ENCODE data around the gene MOSMO. TPM values are rescaled to one million over a fixed set of nuclear protein-coding genes. Genes with fewer than 3 reads are reported as not detected.
"Not testable (repeated sequence)": the region's sequence is repeated elsewhere in the genome, so short reads cannot be mapped to it uniquely, and the experiment has no call there.

Gene MOSMO
- total RNA-seq, 1 donor: 26.5 TPM

- no peak overlapping the region for H3K4me3 ChIP-seq (ENCODE audit: low read depth, low read length)
- no peak for TF ChIP-seq CTCF (IDR thresholded peaks at IDR 0.05; ENCODE audit: insufficient read depth, low read length)
- no peak for DNase-seq (ENCODE audit: low read depth)
Observed at GRCh38 chr16:22031483-22032083, 23.7 kb downstream of the MOSMO start.

GRCh38 chr16:22034503-22034902, 26.6 kb downstream of the MOSMO start:
- no peak for DNase-seq (ENCODE audit: low read depth)
- TF ChIP-seq CTCF (IDR thresholded peaks at IDR 0.05; ENCODE audit: insufficient read depth, low read length): no peak
- no peak overlapping the region for H3K4me3 ChIP-seq (ENCODE audit: low read depth, low read length)

- no peak for TF ChIP-seq CTCF (IDR thresholded peaks at IDR 0.05; ENCODE audit: insufficient read depth, low read length)
- H3K4me3 ChIP-seq (ENCODE audit: low read depth, low read length): no peak overlapping the region
- DNase-seq (ENCODE audit: low read depth): no peak
Observed at GRCh38 chr16:22035153-22035552, 27.2 kb downstream of the MOSMO start.

- not testable (repeated sequence) for DNase-seq (ENCODE audit: low read depth); H3K4me3 ChIP-seq (ENCODE audit: low read depth, low read length)
Observed at GRCh38 chr16:22043882-22044281, 36.0 kb downstream of the MOSMO start.

- not testable (repeated sequence) for H3K4me3 ChIP-seq (ENCODE audit: low read depth, low read length); DNase-seq (ENCODE audit: low read depth)
Observed at GRCh38 chr16:22045888-22046287, 38.0 kb downstream of the MOSMO start.

GRCh38 chr16:22050963-22051362, 43.1 kb downstream of the MOSMO start:
- TF ChIP-seq CTCF (IDR thresholded peaks at IDR 0.05; ENCODE audit: insufficient read depth, low read length): no peak
- no peak for DNase-seq (ENCODE audit: low read depth)

GRCh38 chr16:22052980-22053379, 45.1 kb downstream of the MOSMO start:
- no peak for DNase-seq (ENCODE audit: low read depth)
- no peak overlapping the region for H3K4me3 ChIP-seq (ENCODE audit: low read depth, low read length)
- no peak for TF ChIP-seq CTCF (IDR thresholded peaks at IDR 0.05; ENCODE audit: insufficient read depth, low read length)

More at GRCh38 chr16:22050963-22051362, 43.1 kb downstream of the MOSMO start:
- no peak overlapping the region for H3K4me3 ChIP-seq (ENCODE audit: low read depth, low read length)

GRCh38 chr16:22053921-22054341, 46.0 kb downstream of the MOSMO start:
- no peak for DNase-seq (ENCODE audit: low read depth)
- no peak overlapping the region for H3K4me3 ChIP-seq (ENCODE audit: low read depth, low read length)
- no peak for TF ChIP-seq CTCF (IDR thresholded peaks at IDR 0.05; ENCODE audit: insufficient read depth, low read length)

Data from fibroblast of the aortic adventitia (primary cell).